GM19238 (cell line): ENCODE results near the gene CABLES1.

Experiments used
- DNase-seq: peaks from one replicate; pipeline ENCODE4 v3.0.0; 2011; ENCODE audit warnings: low spot score; ENCODE audit not compliant: insufficient read length

Gene CABLES1

GRCh38 chr18:23213200-23213599, 77.9 kb downstream of the CABLES1 start:
- no peak for DNase-seq

- DNase-seq, result no peak
Measured at GRCh38 chr18:23217781-23218180, 82.5 kb downstream of the CABLES1 start.

DNA sequence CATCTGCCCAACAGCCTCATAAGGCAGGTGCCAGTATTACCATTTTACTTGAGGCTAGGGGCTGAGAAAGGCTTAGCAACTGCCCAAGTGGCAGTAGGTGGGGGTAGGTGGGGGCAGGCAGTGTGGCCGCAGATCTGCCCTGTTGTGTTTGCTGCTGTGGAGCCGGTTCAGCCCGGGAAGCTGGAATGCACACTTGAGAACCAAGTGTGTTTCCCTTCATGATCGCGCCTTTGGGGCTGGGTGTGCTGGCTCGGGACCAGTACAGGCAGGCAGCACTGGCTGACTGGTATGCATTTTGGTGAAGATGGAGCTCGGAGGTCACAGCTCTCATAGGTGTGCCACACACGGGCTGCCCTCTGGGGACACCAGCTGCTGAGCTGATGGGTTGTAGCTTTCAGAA, 85.1 kb downstream of the CABLES1 start:
- DNase-seq, result no peak

DNA sequence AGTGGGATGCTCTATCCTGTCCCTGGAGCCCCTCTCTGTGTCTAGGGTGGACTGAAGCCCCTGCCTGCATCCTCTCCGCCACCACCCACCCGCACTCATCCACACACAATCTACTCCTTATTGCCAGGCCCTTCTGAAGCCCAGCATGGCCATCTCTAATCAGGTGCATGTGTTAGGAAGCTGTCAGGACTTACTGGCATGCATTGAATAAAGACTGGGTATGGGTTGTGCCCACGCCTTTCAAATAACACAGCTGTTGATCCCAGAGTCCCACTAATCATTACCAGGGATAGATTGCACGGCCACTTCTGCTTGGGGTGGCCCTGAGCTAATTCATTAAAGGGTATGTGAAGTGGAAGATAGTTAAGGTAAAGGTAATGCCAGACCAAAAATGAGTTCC, 88.4 kb downstream of the CABLES1 start:
- no peak for DNase-seq

DNA sequence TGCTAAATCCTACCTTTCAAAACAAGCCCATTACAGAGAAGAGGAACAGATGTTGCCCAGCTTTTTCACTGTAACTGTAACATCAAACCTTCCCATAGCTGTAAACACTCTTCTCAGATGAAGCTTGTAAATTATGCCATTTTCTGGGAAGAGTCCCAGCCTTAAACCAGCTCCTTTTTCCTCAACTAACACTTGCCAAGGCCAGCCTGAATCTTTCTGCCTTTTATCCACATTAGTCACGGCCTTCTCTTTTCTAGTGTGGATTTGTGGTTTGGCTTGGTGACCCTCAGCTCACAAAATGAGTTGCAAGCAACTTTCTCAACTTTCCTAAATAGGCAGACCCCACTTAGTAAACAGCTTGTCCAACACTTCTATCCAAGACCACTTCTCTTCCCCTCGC, 90.2 kb downstream of the CABLES1 start:
- DNase-seq, result no peak

DNA sequence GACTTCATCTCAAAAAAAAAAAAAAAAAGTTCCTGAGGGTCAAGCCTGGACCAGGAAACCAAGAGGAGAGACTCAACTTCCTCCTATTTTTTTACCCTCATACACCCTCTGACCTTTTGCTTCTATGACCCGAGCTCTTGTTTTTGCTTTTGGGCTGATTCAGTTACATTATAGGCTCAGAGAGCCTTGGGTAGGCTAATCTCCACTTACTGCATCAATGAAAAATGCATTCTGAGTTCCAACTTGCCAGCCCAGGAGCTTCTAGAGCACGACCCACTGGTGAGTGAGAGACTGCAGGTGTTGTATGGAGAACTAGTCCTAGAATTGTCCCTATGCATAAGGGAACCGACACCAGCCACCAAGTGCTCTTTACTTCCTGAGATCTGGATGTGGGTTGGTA, 91.1 kb downstream of the CABLES1 start:
- no peak for DNase-seq

DNA sequence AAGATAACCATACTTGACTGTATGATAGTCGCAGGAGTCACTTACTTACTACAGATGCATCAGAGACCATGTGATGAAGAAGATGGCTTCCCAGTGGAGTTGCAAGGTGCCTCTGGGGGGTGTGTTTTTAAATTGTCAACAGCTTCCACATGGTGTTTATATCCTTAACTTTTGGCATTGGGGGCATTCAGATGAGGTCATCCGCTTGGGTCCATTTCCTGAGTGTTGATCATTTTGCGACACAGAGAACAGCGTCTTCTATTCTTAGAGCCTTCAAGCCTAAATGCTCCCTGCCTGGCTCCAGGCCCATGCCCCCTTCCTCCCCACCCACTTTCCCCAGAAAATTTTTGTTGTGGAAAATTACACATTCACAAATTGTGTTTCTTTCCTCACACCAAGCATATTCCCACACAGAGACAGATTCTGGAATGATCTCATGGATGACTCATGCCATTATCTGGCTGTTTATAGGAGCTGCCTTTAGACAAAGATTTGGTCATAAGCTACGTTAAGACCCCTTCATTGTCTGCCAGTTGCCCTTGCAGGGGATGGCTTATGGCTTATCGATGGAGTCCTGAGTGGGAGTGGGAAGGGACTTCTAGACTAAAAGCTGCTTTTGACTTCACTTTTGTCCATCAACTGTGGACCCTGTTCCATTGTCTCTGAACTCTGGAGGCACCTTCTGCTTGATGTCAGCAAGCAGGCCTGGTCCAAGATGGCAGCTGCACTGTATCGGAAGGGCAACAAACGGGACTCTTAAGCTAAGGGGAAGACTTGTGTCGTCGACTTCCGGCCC, 91.8 kb downstream of the CABLES1 start:
- no peak for DNase-seq

DNA sequence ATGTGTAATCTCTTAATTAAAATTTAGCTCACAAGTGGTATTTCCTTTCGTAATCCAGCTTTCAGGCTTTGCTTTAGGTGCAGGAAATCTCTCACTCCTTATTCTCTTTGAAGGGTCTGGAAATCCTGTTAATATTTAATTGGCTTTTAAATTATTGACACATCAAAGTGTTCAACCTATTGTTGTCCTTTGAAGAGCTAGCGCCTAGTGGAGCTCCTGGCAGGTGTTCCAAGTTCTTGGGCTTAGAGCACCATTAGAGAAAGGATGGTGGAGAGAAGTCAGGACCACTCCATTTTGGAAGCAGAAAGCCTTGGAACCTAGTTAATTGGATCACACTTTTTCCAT, 92.4 kb downstream of the CABLES1 start:
- DNase-seq, result no peak

GRCh38 chr18:23228102-23229061, 93.1 kb downstream of the CABLES1 start:
- peak; percentile 47 for DNase-seq

- DNase-seq, result no peak
Measured at GRCh38 chr18:23229472-23229871, 94.2 kb downstream of the CABLES1 start.

DNA sequence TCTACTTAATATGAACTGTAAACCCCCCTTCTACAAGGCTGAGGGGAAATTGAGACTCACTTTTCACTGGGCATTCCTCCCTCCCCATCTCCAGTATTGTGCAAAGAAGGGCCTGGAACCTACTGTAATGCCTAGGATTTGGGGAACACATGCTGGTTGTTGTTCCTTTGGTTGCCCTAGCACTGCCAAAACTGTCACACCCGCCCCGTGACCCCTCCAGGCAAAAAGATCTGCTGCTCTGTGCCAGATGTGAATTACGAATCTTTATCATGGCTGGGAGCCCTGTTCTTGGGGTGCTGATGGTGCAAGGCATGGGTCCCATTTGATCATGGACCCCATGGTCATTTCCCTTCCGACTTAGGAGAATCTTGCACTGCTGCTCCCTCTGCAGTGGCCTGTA, 95.4 kb downstream of the CABLES1 start:
- no peak for DNase-seq

GRCh38 chr18:23231340-23232021, 96.2 kb downstream of the CABLES1 start:
- peak; percentile 74 for DNase-seq

DNA sequence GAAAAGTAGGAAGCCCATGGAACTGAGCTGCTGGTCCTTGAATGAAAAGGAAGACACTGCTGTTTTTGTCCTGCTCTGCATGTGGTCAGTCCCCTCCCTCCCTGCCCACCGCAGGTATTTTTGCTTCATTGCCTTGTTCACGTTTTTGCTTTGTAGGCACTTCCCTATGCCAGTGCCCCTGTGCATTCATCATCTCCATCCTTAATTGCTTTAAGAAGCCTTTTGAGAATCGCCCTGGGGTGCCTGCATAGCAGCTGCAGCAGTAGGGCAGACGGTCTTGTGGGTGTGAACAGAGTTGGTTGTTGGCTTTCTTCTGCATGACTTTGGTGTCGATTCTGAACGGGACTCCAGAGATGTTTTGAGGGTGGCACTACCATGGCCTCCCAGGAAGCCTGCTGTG, 97.0 kb downstream of the CABLES1 start:
- no peak for DNase-seq

DNA sequence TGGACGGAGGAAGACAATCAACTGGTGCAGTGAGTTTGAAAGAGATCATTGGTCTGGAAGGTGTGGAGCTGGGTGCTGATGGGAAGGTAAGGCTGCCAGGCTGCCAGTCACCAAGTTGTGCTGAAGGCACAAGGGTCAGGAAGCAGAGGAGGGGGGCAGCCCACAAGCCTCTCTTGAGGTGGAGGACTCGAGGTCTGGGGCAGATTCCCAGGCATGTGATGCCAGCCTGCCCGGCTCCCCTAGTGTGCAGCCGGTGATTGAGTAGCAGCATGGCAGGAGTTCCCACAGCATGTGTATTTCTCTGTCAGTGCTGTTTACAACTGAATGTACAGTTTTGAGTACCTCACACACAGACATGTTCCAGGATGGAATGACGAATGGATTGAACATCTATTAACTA, 99.3 kb downstream of the CABLES1 start:
- DNase-seq, result no peak

- no peak for DNase-seq
Measured at GRCh38 chr18:23235336-23235735, 100.1 kb downstream of the CABLES1 start.

GRCh38 chr18:23235860-23236259, 100.6 kb downstream of the CABLES1 start:
- DNase-seq, result no peak

DNA sequence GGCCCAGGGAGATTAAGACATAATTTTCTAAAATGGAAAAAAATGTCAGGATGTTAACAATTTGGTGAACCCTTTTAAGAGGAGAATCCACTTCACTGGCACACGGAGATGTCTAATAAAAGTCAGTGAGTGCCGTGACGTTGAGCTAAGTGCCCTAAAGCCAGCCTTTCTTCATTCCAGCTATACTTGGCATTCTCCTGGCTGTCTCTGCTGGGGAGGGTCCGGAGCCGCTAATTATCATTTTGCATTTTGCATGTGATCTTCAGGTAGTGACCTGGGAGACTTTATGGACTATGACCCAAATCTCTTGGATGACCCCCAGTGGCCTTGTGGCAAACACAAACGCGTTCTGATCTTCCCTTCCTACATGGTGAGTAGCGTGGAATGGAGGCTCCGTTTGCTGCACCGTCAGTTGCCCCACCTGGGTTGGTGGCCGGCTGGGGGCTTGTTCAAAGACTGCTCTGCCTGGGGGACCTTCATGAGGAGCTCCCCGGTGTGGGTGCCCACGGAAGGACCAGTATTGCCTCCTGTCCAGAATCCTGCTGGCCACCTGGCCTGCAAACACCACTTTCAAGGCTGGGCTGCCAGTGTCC, 101.7 kb downstream of the CABLES1 start:
- no peak for DNase-seq

GRCh38 chr18:23237524-23238151, 102.4 kb downstream of the CABLES1 start:
- DNase-seq, result peak; percentile 73

DNA sequence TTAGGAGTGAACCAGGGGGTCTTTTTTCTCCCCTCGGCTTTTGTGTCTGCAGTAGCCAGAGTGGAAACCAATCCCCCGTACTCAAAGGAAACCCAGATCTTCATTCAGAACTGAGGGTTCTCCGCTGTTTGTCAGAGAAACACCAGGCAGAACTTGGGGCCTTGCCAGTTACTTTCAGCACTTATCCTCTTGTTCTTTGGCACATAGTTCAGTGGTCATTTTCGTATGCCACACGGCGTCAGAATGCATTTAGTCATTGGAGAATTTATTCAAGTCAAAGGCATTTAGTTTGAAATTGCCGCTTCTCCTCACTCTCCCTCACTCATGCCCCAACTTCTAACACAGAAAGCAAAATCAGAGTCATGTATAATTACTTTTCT, 102.9 kb downstream of the CABLES1 start:
- DNase-seq, result no peak

DNA sequence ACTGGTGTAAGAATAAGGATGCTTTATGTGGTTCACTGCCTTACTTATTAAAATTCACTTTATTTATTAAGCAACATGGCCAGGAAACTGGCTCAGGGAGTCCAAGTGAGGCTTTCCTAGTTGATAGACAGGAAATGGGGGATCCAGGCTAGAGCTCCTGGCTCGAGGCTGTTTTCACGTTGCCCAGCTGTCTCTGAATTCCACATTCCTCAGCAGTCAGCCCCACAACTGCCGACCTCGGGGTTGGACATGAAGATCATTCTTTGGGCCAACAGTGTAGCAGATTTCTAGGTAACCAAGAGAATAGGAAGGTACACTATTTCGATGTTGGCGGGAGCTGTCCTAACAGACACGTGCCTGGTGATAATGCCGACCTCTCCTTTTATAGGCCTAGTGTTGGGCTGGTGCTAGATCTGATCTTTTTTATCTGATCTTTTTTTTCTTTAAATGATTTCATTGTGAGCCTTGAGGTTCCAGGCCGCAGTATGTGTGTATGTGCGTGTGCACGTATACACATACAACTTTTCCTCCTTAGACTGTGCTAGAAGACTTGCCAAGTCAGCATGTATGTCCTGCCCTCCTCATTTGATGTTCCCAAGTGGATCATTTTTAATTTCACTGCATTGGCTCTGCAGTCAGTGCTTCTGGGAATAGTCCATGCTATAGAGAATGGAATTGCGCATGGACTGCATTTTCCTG, 103.5 kb downstream of the CABLES1 start:
- DNase-seq, result no peak

GRCh38 chr18:23239350-23239692, 104.0 kb downstream of the CABLES1 start:
- no peak for DNase-seq
